Activated T-helper 1 cell treated with anti-CD3 and anti-CD28 coated beads, Interleukin-12 subunit alpha, Interleukin-12 subunit beta, Interleukin-2, Interleukin-4 antibody, amounts not matched to agents 30 ng/mL and 10 ng/mL and 1 ng/mL, durations not matched to agents 14 hours and 24 hours and 36 hours (primary cell): ENCODE data around the gene CREB3. TPM values are rescaled to one million over a fixed set of nuclear protein-coding genes. Genes with fewer than 3 reads are reported as not detected.

ENCODE experiments used
- DNase-seq: peaks from one replicate; pipeline ENCODE4 v3.0.0; 2021; ENCODE audit warnings: low spot score
- H3K27ac Mint-ChIP-seq: one replicate; pipeline ENCODE4 v1.8.0; 2021; ENCODE audit warnings: mild to moderate bottlenecking, mixed read lengths
- H3K27me3 Mint-ChIP-seq: one replicate; pipeline ENCODE4 v1.8.0; 2022; ENCODE audit warnings: mild to moderate bottlenecking, moderate library complexity, mixed read lengths; ENCODE audit not compliant: insufficient read depth
- H3K36me3 Mint-ChIP-seq: one replicate; pipeline ENCODE4 v1.8.0; 2021; ENCODE audit warnings: low read depth, mixed read lengths
- H3K4me1 Mint-ChIP-seq: one replicate; pipeline ENCODE4 v1.8.0; 2021; ENCODE audit warnings: low read depth, mixed read lengths
- H3K4me3 Mint-ChIP-seq: one replicate; pipeline ENCODE4 v1.8.0; 2021; ENCODE audit warnings: mild to moderate bottlenecking, moderate library complexity, mixed read lengths
- H3K9me3 Mint-ChIP-seq: one replicate; pipeline ENCODE4 v1.8.0; 2021; ENCODE audit warnings: mixed read lengths
- intact Hi-C: fragments of 100-400 bp; cut with micrococcal nuclease; formaldehyde crosslinking; loops from one replicate; pipeline ENCODE4 v1.15.1; 2024
- total RNA-seq: library from RNA; stranded (reverse); gene quantifications from 2 replicates; pipeline ENCODE4 v1.2.3, GENCODE V29; 2022

Gene CREB3
- total RNA-seq, 1 donor from 2014 or later: 32.1 TPM

- H3K4me3 Mint-ChIP-seq: peak overlapping the region; percentile 84
- DNase-seq: no peak
- H3K9me3 Mint-ChIP-seq: no peaks in the 10 kb centered on the region
- intact Hi-C loops: loop anchor here (2.0 kb wide), 1 partner anchor 32 kb away; the partner anchor contains the start of genes CCDC107 and RMRP
- peaks cover 26% of the 10 kb centered on the region for H3K4me1 Mint-ChIP-seq
- peak overlapping the region; percentile 55 for H3K27ac Mint-ChIP-seq
- peaks cover 1% of the 10 kb centered on the region for H3K36me3 Mint-ChIP-seq
- H3K27me3 Mint-ChIP-seq: peaks cover 2% of the 10 kb centered on the region
These were observed 41.2 kb upstream of the CREB3 start for GRCh38 chr9:35691334-35691650.

GRCh38 chr9:35691757-35692301 is 40.6 kb upstream of the CREB3 start:
- Mint-ChIP-seq H3K9me3 (no peaks in the 10 kb centered on the region), H3K27me3 (peaks cover 2% of the 10 kb centered on the region), H3K36me3 (peaks cover 7% of the 10 kb centered on the region), H3K4me3 (peak overlapping the region; percentile 84), H3K4me1 (peaks cover 26% of the 10 kb centered on the region), H3K27ac (peak overlapping the region; percentile 55)
- intact Hi-C loops: loop anchor here (2.0 kb wide), 1 partner anchor 33 kb away; the partner anchor contains the start of genes CCDC107 and RMRP
- DNase-seq: no peak

GRCh38 chr9:35695943-35696401 is 36.5 kb upstream of the CREB3 start:
- intact Hi-C loops: loop anchor here (1.0 to 2.0 kb wide), 4 partner anchors 33 to 215 kb away; partner anchors contain the start of gene TESK1
- Mint-ChIP-seq H3K36me3 (peaks cover 18% of the 10 kb centered on the region), H3K27me3 (no peaks in the 10 kb centered on the region), H3K9me3 (no peaks in the 10 kb centered on the region), H3K4me1 (peaks cover 12% of the 10 kb centered on the region), H3K27ac (no peak overlapping the region), H3K4me3 (no peak overlapping the region)
- no peak for DNase-seq

GRCh38 chr9:35696520-35697215 is 35.8 kb upstream of the CREB3 start:
- intact Hi-C loops: loop anchor here (1.0 to 2.0 kb wide), 4 partner anchors 32 to 215 kb away; partner anchors contain the start of gene TESK1
- Mint-ChIP-seq H3K9me3 (no peaks in the 10 kb centered on the region), H3K36me3 (peaks cover 18% of the 10 kb centered on the region), H3K4me1 (peaks cover 5% of the 10 kb centered on the region), H3K27me3 (no peaks in the 10 kb centered on the region), H3K4me3 (no peak overlapping the region), H3K27ac (no peak overlapping the region)
- peak; percentile 23 for DNase-seq

GRCh38 chr9:35697486-35697885 is 35.0 kb upstream of the CREB3 start:
- H3K27me3 Mint-ChIP-seq: no peaks in the 10 kb centered on the region
- intact Hi-C loops: loop anchor here (2.0 kb wide), 3 partner anchors 31 to 93 kb away; partner anchors contain the start of gene TESK1
- H3K4me3 Mint-ChIP-seq: no peak overlapping the region
- H3K27ac Mint-ChIP-seq: no peak overlapping the region
- H3K9me3 Mint-ChIP-seq: no peaks in the 10 kb centered on the region
- no peak for DNase-seq
- no peaks in the 10 kb centered on the region for H3K4me1 Mint-ChIP-seq
- H3K36me3 Mint-ChIP-seq: peaks cover 18% of the 10 kb centered on the region

- Mint-ChIP-seq H3K36me3 (peaks cover 23% of the 10 kb centered on the region), H3K27me3 (no peaks in the 10 kb centered on the region), H3K27ac (no peak overlapping the region), H3K9me3 (no peaks in the 10 kb centered on the region), H3K4me3 (no peak overlapping the region), H3K4me1 (no peaks in the 10 kb centered on the region)
- intact Hi-C loops: no loop called here
- DNase-seq: no peak
These were observed 34.2 kb upstream of the CREB3 start for GRCh38 chr9:35698231-35698630.

- Mint-ChIP-seq H3K9me3 (no peaks in the 10 kb centered on the region), H3K36me3 (peaks cover 37% of the 10 kb centered on the region), H3K4me3 (no peak overlapping the region), H3K27me3 (no peaks in the 10 kb centered on the region), H3K27ac (no peak overlapping the region), H3K4me1 (no peaks in the 10 kb centered on the region)
- no peak for DNase-seq
- intact Hi-C loops: no loop called here
These were observed 32.4 kb upstream of the CREB3 start for GRCh38 chr9:35700031-35700430.

- H3K36me3 Mint-ChIP-seq: peaks cover 40% of the 10 kb centered on the region
- no peaks in the 10 kb centered on the region for H3K27me3 Mint-ChIP-seq
- intact Hi-C loops: no loop called here
- no peak for DNase-seq
- no peak overlapping the region for H3K4me3 Mint-ChIP-seq
- no peaks in the 10 kb centered on the region for H3K9me3 Mint-ChIP-seq
- H3K27ac Mint-ChIP-seq: no peak overlapping the region
- H3K4me1 Mint-ChIP-seq: no peaks in the 10 kb centered on the region
These were observed 31.5 kb upstream of the CREB3 start for GRCh38 chr9:35700942-35701341.

GRCh38 chr9:35702696-35703095 is 29.8 kb upstream of the CREB3 start:
- Mint-ChIP-seq H3K27ac (no peak overlapping the region), H3K36me3 (peaks cover 38% of the 10 kb centered on the region), H3K4me1 (no peaks in the 10 kb centered on the region), H3K27me3 (no peaks in the 10 kb centered on the region), H3K4me3 (no peak overlapping the region), H3K9me3 (no peaks in the 10 kb centered on the region)
- intact Hi-C loops: no loop called here
- no peak for DNase-seq

GRCh38 chr9:35703906-35704672 is 28.4 kb upstream of the CREB3 start:
- no peak overlapping the region for H3K27ac Mint-ChIP-seq
- H3K4me1 Mint-ChIP-seq: no peaks in the 10 kb centered on the region
- H3K36me3 Mint-ChIP-seq: peaks cover 47% of the 10 kb centered on the region
- intact Hi-C loops: no loop called here
- no peaks in the 10 kb centered on the region for H3K27me3 Mint-ChIP-seq
- no peak for DNase-seq
- no peaks in the 10 kb centered on the region for H3K9me3 Mint-ChIP-seq
- no peak overlapping the region for H3K4me3 Mint-ChIP-seq

- intact Hi-C loops: no loop called here
- no peak for DNase-seq
- H3K4me1 Mint-ChIP-seq: no peaks in the 10 kb centered on the region
- H3K27ac Mint-ChIP-seq: no peak overlapping the region
- peaks cover 51% of the 10 kb centered on the region for H3K36me3 Mint-ChIP-seq
- H3K9me3 Mint-ChIP-seq: no peaks in the 10 kb centered on the region
- H3K4me3 Mint-ChIP-seq: no peak overlapping the region
- H3K27me3 Mint-ChIP-seq: no peaks in the 10 kb centered on the region
These were observed 27.1 kb upstream of the CREB3 start for GRCh38 chr9:35705372-35705771.

- Mint-ChIP-seq H3K27me3 (no peaks in the 10 kb centered on the region), H3K9me3 (no peaks in the 10 kb centered on the region), H3K27ac (no peak overlapping the region), H3K36me3 (peaks cover 57% of the 10 kb centered on the region), H3K4me1 (no peaks in the 10 kb centered on the region), H3K4me3 (no peak overlapping the region)
- intact Hi-C loops: no loop called here
- DNase-seq: no peak
These were observed 26.5 kb upstream of the CREB3 start for GRCh38 chr9:35705836-35706430.

- Mint-ChIP-seq H3K9me3 (no peaks in the 10 kb centered on the region), H3K4me3 (no peak overlapping the region), H3K27me3 (no peaks in the 10 kb centered on the region), H3K4me1 (peaks cover 4% of the 10 kb centered on the region), H3K36me3 (peaks cover 65% of the 10 kb centered on the region), H3K27ac (no peak overlapping the region)
- intact Hi-C loops: no loop called here
- no peak for DNase-seq
These were observed 25.5 kb upstream of the CREB3 start for GRCh38 chr9:35706951-35707350.
